T1000 (cell line): Measurements from ENCODE around the gene KRT17.
A peak's percentile ranks its signal among the peaks of the same experiment; 100 is the strongest.
"Not testable (repeated sequence)": the region's sequence is repeated elsewhere in the genome, so short reads cannot be mapped to it uniquely, and the experiment has no call there.

ENCODE experiments used
- DNase-seq: peaks from one replicate; lab custom pipeline; 2025; ENCODE audit warnings: mixed read lengths; lab: John Stamatoyannopoulos, UW

Gene KRT17

DNA sequence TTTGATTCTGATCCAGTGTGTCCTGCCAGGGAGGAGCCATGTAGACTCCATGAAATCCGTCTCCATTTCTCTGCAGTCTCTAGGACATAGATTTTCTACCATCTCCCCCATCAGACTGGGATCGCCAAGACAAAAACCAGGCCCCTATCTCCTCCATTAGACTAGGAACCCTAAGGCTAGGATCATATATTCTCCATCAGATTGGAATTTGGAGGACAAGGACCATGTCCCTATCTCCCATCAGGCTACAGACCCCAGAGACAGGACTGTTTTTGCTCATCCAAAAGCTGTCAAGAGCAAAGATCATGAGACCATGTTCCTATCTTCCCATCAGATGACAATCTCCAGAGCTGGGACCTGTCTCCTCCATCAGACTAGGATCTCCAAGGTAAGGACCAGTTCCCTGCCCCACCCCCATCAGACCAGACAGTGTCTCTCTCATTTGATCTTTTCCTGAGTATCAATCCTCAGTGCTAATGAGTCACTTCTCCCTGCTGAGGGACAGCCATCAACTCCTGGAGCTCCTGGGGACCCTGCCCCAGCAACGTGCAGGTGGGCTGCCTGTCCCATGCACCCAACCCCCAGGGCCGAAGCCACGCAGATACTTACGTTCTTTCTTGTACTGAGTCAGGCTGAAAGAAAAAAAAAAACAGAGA lies 4.3 kb downstream of the KRT17 start:
- DNase-seq: not testable (repeated sequence)

GRCh38 chr17:41619036-41619926 lies 5.1 kb downstream of the KRT17 start:
- DNase-seq: no peak

DNA sequence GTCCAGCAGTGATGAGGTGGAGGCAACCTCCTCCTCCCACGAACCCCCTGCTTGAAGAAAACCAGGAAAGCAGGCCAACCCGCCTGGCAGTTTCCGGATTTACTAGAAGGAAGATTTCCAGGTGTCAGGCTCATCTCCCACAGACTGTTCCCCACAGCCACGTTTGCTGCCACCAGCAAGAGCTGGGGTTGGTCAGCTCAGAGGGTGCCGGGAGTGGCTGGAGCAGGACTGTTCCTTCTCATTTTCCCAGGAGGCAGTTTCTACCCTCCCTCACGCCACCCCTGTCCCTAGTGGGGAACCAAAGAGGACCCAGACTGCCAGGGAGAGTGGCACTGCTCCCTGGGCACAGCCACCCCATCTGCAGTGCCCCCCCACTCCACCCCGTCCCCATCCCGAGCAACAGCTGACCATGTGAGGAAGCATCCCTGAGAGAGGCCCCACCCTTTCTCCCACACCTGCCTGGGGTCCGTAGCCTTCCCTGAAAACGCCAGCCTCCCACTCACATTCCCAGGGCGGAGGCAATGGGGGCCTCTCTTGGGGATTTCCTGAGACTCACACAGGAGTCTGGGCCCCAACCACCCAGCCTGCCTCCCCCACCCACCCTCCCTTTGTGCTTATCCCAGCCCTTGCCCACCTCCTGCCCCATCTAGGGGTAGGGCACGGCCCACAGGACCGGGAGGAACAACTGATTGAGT lies 5.9 kb downstream of the KRT17 start:
- DNase-seq: no peak

- no peak for DNase-seq
Measured at GRCh38 chr17:41617698-41618097, 6.7 kb downstream of the KRT17 start.

- no peak for DNase-seq
Measured at GRCh38 chr17:41617136-41617535, 7.2 kb downstream of the KRT17 start.

DNA sequence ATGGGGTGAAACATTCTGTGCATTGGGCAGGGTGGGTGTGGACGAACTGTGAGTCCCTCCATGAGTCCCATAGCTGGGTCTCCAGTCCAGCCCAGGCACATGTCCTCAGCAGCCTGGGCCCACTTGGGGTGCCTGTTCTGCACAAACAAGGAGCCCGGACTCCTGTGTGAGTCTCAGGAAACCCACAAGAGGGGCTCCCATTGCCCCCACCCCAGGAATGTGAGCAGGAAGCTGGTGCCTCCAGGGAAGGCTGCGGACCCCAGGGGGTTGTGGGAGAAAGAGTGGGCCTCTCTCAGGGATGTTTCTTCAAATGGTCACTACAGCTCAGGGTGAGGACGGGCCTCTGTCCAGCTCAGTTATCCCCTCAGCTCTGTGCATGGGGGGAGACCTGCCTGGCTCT lies 7.9 kb downstream of the KRT17 start:
- not testable (repeated sequence) for DNase-seq

GRCh38 chr17:41615454-41615853 lies 8.9 kb downstream of the KRT17 start:
- DNase-seq: no peak

GRCh38 chr17:41614767-41615166 lies 9.6 kb downstream of the KRT17 start:
- not testable (repeated sequence) for DNase-seq

DNA sequence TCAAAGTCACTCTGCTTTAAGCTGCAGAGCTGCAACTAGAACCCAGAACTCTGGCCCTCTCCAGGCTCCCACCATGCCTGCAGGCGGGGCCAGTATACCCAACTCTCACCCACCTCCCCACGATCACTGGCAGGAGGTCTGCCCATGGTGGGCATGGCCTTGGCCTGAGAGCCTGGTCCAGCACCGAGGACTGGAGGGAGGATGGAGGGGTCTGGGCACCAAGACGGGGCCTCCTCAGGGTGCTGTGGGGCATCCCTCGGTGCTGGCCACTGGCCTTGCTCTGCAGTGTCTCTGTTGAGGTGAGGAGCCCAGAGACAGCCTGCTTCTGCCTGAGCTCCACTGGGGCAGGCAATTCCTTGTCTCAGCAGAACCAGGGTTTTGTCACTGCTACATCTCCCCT lies 10.3 kb downstream of the KRT17 start:
- no peak for DNase-seq

DNA sequence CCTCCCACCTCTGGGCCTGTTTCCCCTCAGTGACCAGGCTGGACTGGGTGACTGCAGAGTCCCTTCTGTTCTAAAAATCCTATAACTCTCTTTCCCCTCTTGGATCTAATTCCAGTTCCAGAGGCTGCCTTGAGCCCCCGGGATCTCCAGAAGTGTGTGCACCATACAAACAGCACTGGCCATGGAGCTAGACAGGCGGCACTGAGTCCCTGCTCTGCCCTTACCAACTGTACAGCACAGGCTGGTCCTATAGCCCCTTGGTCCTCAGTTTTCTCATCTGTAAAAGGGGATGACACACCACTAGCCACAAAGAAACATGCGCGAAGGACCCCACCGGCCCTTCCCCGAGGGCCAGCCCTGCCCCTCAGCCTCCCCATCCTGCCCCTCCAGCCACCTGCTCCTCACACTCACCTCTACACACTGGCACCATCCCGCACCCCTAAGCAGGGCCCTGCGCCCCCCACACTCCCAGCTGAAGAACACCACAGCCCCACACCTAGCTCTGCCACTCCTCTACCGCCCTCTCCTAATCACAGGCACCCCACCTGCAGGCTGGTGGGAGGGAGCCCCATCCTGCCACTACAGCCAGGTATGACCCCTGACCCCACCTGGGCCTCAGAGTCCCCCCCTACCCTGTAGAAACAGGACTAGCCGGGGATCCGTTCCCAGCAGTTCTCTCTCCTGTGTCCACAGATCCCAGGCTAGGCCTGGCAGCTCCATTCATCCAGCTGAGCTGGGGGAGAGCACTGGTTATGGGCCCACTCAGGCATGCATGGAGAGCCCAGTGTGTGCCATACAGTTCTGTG lies 10.9 kb downstream of the KRT17 start:
- no peak for DNase-seq

DNA sequence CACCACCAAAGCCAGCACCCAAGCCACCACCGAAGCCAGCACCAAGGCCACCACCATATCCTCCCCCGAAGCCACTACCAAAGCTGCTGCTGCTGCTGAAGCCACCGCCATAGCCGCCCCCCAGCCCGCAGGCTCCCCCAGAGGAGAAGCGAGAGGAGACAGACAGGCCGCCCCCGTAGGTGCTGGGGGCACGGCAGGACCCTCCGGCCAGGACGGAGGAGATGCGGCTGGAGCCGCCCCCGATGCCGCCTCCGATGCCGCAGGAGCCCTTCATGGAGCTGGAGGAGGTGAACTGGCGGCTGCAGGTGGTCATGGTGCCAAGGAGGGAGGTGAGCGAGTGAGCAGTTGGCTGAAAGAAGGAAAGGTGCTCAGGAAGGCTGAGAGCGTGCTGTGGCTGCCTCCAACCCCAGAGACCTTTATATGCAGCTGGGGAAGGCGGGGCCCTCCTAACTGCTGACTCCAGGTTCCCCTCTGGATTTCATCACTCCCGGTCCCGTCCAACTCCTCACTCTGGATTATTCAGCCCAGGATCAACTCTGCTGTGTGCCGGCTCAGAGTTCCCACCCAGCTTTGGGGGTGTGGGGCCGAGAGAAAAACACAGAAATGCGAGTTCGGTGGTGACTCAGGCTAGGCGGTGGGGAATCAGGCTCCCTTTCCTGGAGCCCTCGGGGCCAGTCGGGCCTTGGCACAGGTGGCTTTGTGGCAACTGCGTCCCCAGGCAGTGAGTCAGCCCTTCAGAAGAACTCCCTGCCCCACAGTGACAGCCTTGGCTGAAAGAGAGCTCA lies 11.8 kb downstream of the KRT17 start, which contains the start of gene KRT16:
Gene KRT16, minus strand, starts transcription at position 392 of the 785 bp plus-strand sequence. Its CDS starts 79 bp downstream, at position 313.
- DNase-seq: peak; percentile 85

- DNase-seq: no peak
Measured at GRCh38 chr17:41610965-41611640, 13.3 kb downstream of the KRT17 start.

DNA sequence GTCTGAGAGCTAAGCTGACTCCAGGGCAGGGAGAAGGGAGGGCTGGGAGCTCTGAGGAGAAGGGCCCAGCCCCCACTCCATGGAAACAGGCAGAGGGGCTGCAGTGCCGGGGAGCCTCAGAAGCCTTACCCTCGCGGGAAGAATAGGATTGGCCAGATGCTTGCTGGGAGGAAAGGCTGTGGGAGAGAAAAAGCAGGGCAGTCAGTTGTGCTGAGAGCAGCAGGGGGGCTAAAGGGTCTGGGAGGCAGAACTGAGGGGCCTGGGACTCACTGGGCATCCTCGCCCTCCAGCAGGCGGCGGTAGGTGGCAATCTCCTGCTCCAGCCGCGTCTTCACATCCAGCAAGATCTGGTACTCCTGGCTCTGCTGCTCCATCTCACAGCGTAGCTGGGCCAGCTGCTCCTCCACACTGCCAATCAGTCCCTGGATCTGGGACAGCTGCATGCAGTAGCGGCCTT lies 14.3 kb downstream of the KRT17 start:
- DNase-seq: not testable (repeated sequence)

DNA sequence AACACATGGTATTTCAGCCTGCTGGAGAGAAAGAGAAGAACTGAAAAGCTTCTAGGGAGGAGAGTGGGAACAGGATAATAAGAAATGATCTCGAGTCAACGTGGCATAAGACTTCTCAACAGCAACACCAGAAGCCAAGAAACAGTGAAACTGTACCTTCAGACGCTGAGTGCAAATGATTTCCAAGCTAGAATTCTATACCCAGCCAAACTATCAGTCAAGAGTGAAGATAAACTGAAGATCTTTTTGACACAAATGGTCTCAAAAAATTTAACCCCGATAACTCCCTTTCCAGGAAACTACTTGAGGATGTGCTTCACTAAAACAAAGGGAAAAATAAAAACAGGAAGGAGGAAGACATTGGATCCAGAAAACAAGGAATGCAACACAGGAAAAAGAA lies 17.4 kb downstream of the KRT17 start:
- DNase-seq: not testable (repeated sequence)

GRCh38 chr17:41602524-41602923 lies 21.9 kb downstream of the KRT17 start:
- no peak for DNase-seq

DNA sequence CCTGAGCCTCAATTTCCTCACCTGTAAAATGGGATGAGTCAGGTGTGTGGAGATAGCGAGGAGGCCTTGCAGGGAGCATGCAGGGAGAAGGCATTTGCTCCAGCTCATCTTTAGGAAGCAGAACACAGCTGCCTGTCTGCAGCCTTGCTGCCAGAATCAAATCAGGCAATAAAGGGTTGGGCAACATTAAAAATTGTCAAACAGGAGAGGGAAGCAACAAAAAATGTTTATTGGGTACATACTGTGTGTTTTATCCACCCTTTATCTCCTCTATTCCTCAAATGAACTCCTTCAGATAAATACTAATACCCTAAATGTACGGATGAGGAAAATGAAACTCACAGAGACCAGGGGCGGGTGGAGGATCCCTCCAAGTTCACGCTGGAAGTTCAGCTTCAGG lies 24.1 kb downstream of the KRT17 start:
- DNase-seq: no peak

GRCh38 chr17:41599680-41600079 lies 24.7 kb downstream of the KRT17 start:
- no peak for DNase-seq

GRCh38 chr17:41595585-41595984 lies 28.8 kb downstream of the KRT17 start:
- DNase-seq: no peak

- DNase-seq: no peak
Measured at GRCh38 chr17:41594363-41594915, 29.9 kb downstream of the KRT17 start.
